ENCODE data around the gene ZBTB7C.

GRCh38 chr18:48230467-48231113 is 178.6 kb downstream of the ZBTB7C start:
- TF ChIP-seq KDM1A (IDR thresholded peaks at IDR 0.05; ENCODE audit: borderline replicate concordance, low read length) (no peak), CTCF (IDR thresholded peaks at IDR 0.05; ENCODE audit: control extremely low read depth in 1 of 3, insufficient read depth in 1 of 3, low read depth in 1 of 3, low read length in 3 of 3) (peak; percentile 92 to 98 (median 97)), NRF1 (IDR thresholded peaks at IDR 0.05; ENCODE audit: low read depth, low read length) (no peak), TEAD4 (IDR thresholded peaks at IDR 0.05; ENCODE audit: low read depth, low read length) (no peak), RFX5 (IDR thresholded peaks at IDR 0.05; ENCODE audit: borderline replicate concordance, low read depth, low read length) (no peak), POLR2AphosphoS5 (IDR thresholded peaks at IDR 0.05; ENCODE audit: low read depth, low read length) (no peak), SUZ12 (IDR thresholded peaks at IDR 0.05; ENCODE audit: low read length) (no peak), BRCA1 (IDR thresholded peaks at IDR 0.05; ENCODE audit: low read depth, low read length) (no peak), SP1 (IDR thresholded peaks at IDR 0.05; ENCODE audit: low read depth, low read length) (no peak), ATF2 (IDR thresholded peaks at IDR 0.05; ENCODE audit: low read length) (no peak), GTF2F1 (IDR thresholded peaks at IDR 0.05; ENCODE audit: borderline replicate concordance, low read depth, low read length) (no peak), EZH2 (IDR thresholded peaks at IDR 0.05; ENCODE audit: low read depth, low read length, severe bottlenecking) (no peak), POLR2A (IDR thresholded peaks at IDR 0.05; ENCODE audit: control extremely low read depth in 1 of 2, low read depth in 2 of 2, low read length in 2 of 2) (no peak), PHF8 (conservative IDR thresholded peaks at IDR 0.05; ENCODE audit: low read depth, low read length) (no peak)
